Activated T-cell treated with anti-CD3 and anti-CD28 coated beads, Interleukin-2, amount 50 U/mL, for 4 hours (primary cell): ENCODE results near the gene COPZ1. TPM values are rescaled to one million over a fixed set of nuclear protein-coding genes. Genes with fewer than 3 reads are reported as not detected.

Experiments used
- ATAC-seq, 2 donors: fragments of 200-7000 bp; cut with Tn5 transposase; one replicate each; pipeline ENCODE4 v1.10.0; 2021
- DNase-seq: peaks from one replicate; pipeline ENCODE4 v3.0.0-alpha.2; 2020
- H3K27me3 Mint-ChIP-seq: one replicate; pipeline ENCODE4 v1.8.0; 2021; ENCODE audit warnings: low read depth, mixed read lengths
- H3K36me3 Mint-ChIP-seq: one replicate; pipeline ENCODE4 v1.8.0; 2022; ENCODE audit warnings: mixed read lengths; ENCODE audit not compliant: insufficient read depth
- H3K4me1 Mint-ChIP-seq: one replicate; pipeline ENCODE4 v1.8.0; 2021; ENCODE audit warnings: low read depth, mixed read lengths
- H3K4me3 Mint-ChIP-seq: one replicate; pipeline ENCODE4 v1.8.0; 2021; ENCODE audit warnings: mild to moderate bottlenecking, moderate library complexity, mixed read lengths
- H3K9me3 Mint-ChIP-seq: one replicate; pipeline ENCODE4 v1.8.0; 2021; ENCODE audit warnings: mixed read lengths
- total RNA-seq, 3 donors: library from RNA; stranded (reverse); gene quantifications; one replicate each; pipeline ENCODE4 v1.2.1, GENCODE V29; 2021

Gene COPZ1
- total RNA-seq, 3 donors from 2014 or later, result 97.5 to 113 (median 109) TPM

DNA sequence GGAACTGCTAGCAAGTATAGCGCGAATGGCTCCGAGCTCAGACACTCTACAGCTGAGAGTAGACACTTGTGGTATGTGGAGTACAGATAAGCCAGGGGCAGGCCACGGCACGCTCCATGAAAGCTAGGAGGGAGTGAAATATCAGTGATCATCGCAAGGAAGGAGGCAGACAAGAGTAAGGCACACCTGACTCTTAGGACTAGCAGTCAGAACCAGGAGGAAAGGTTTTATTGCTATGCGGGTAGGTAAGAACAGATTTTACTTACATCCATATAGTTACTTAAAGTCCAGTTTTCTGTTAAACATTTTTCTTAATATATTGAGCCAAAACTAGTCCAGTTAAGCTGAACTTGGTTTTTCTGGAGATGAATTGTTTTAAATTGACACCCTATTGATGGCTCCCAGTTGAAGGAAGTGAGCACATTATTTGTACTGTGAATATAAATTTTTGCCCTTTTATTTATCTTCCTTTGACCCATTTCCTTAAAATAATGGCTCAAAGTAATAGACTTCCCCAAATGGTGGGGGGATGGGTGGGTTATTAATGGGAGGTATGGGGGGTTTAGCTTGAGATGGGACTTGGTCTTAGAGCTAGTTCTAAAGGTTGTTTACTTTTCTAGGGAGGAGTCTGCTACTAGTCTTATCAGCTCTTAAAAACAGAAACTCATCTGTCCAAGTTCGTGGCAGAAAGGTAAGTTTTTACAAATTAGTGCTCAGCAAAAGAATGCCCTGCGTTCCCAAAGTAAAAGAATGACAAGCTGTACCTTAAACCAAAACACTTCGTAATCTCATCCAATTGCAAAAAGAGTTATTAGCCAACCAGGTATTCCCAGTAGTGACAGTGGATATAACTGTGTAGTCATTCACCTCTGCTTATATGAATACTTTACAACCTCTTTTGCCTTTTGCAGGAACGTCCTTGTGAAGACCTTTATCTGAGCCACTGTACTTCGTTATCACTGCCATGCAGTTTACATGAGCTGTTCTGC lies 38.6 kb upstream of the COPZ1 start:
- Mint-ChIP-seq H3K9me3 (no peaks in the 10 kb centered on the region), H3K4me1 (peaks cover 43% of the 10 kb centered on the region), H3K4me3 (no peak overlapping the region), H3K36me3 (peaks cover 10% of the 10 kb centered on the region), H3K27me3 (no peaks in the 10 kb centered on the region)
- DNase-seq (no peak), ATAC-seq (no peak)

DNA sequence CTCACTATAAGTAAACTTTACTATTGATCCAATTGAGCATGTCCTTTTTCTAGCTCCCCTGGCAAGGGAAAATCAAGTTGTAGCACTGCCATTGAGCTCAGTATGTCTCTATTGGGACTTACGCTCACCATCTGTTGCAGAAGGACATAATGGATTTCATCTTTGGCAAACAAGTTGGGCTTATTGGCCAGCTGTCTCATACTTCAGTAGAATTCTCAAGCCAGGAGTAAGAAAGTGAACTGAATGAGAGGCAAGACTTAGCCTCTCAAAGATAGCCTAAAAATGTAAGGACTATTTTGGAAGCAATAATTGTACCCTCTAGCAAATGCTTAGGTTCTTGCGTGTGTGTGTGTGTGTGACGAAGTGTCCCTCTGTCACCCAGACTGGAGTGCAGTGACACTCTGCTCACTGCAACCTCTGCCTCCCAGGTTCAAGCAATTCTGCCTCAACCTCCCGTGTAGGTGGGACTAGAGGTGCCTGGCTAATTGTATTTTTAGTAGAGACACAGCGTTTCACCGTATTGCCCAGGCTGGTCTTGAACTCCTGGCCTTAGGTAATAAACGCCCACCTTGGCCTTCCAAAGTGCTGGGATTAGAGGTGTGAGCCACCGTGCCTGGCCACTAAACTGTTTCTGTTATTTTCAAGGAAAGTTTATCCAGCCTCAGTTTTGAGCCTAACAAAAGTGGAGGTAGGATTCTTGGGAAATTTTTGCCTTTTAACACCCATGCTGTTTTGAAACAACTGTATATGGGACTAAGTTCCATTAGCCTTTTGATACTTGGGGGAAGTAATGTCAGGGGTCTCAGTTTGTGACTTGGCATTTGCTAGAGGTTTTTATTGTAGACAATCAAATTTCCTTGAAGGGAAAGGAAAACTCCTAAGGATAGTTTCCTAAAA lies 37.4 kb upstream of the COPZ1 start:
- H3K4me1 Mint-ChIP-seq, result peaks cover 43% of the 10 kb centered on the region
- no peak for DNase-seq
- ATAC-seq, result peak; percentile 19 to 28
- peaks cover 10% of the 10 kb centered on the region for H3K36me3 Mint-ChIP-seq
- no peaks in the 10 kb centered on the region for H3K27me3 Mint-ChIP-seq
- no peaks in the 10 kb centered on the region for H3K9me3 Mint-ChIP-seq
- H3K4me3 Mint-ChIP-seq, result peak overlapping the region; percentile 37

DNA sequence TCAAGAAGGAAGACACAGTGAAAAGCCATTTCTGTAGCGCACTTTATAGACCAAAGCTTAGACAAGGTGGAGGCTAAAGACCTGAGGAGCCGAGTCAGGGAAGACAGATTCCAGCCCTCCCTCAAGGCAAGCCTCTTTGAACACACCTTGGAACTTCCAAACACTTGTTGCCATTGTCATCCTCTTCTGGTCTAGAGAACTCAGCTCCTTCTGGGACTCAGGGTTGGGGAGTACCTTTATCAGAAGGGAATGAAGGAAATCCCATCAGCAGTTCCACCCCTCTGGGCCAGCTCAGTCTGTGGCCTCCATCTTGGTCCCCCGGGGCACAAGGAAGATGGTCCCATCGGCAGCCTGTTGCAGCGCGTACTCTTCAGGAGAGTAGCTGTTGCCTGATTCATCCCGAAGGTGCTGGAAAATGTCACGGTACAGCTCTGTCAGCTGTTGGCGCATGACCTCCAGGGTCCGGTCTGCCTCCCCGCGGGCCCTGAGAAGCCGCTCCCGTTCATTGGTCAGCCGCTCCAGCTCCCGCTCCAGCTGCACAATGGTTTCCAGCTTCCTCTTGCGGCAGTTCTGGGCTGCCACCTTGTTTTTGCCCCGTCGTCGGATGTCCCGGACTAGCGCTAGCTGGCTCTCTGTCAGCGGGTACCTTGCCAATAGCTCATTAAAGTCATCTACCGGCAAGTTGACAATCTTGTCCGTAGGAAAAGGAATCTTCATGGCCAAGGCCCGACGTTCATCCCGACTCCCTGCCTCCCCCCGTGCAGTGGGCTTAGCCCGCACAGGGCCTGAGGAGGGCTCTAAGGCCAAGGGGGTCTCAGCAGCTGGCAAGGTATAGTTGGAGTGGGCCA lies 32.6 kb upstream of the COPZ1 start:
- Mint-ChIP-seq H3K4me1 (peaks cover 4% of the 10 kb centered on the region), H3K9me3 (no peaks in the 10 kb centered on the region), H3K36me3 (peaks cover 6% of the 10 kb centered on the region), H3K27me3 (no peaks in the 10 kb centered on the region), H3K4me3 (no peak overlapping the region)
- DNase-seq (no peak), ATAC-seq (no peak)

DNA sequence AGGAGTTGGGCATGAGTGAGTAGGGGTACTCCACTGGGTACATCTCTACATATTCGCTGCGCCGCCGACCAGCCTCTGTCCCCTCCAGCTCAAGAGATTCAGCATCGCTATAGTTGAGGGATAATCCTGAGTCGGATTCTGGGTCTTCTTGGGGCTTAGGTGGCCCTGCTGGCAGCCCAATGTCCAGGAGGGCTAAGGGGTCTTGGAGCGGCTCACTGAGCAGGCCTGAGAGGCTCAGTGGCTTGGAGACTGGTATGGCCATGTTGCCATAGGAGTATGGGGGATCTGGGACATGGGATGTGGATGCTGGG lies 32.0 kb upstream of the COPZ1 start:
- ATAC-seq (no peak), DNase-seq (no peak)
- Mint-ChIP-seq H3K9me3 (no peaks in the 10 kb centered on the region), H3K4me1 (peaks cover 3% of the 10 kb centered on the region), H3K36me3 (peaks cover 3% of the 10 kb centered on the region), H3K4me3 (no peak overlapping the region), H3K27me3 (peaks cover 3% of the 10 kb centered on the region)

DNA sequence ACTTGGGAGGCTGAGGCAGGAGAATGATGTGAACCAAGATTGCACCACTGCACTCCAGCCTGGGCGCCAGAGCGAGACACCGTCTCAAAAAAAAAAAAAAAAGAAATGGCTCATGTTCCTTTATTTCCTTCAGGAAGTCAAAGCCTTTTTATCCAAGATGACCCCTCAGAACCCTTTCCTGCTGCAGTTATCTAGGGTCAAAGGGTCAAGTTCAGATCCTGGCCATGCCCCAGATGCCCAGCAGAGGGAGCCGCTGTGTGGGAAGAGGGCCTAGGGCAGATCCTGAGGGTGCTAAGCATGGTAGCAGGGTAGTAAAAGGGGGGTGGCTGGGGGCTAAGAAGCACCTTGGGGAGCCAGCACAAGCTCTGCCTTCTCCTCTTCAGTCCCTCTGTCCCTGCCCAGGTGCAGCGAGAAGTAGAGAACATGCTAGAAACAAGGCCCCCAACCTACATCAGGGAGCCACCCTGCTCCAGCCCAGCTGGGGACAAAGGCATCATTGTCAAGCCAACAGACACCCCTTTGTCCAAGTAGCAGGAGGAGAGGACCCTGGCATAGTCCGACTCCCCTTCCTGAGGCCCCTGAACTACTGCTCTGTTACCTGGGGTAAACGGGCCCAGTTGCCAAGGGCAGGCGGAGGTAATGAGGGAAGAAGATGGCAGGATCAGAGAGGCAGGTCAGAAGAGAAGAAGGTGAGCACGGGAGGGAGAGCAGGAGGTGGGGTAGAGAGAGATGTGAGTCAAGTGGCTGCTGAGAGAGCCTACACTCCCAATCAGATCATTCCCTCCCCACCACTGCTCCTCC lies 30.6 kb upstream of the COPZ1 start:
- H3K9me3 Mint-ChIP-seq, result no peaks in the 10 kb centered on the region
- no peaks in the 10 kb centered on the region for H3K36me3 Mint-ChIP-seq
- peaks cover 11% of the 10 kb centered on the region for H3K27me3 Mint-ChIP-seq
- DNase-seq, result peak; percentile 51
- peak; percentile 49 to 55 for ATAC-seq
- no peak overlapping the region for H3K4me3 Mint-ChIP-seq
- H3K4me1 Mint-ChIP-seq, result peaks cover 5% of the 10 kb centered on the region

DNA sequence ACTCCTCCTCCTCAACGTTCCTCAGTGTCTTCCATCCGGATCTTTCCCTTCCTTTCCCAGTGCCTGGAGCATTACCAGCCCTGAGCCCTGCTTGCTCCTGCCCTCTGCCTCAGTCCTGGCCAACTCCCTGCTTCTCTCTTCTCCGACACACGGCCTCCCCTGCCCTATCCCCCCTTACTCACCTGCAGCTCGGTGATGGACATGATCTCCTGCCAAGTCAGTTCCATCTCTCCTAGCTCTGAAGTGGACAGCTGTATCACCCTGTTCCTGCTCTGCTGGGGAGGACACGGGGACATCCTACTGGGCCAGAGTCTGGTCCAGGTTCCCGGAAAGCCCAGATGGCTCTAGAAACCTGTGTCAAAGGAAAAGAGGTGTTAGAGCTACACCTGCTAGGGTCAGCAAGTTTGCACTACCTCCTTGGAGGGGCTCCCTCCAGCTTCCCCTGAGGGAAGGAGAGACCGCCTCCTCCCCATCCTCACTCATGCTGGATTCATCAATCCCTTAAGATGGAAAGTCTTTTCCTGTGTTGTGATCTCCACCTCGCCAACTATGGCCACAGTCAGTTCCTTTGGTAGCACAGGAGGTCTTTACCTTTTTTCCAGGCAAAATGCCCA lies 29.9 kb upstream of the COPZ1 start:
- Mint-ChIP-seq H3K4me1 (peaks cover 5% of the 10 kb centered on the region), H3K27me3 (peaks cover 18% of the 10 kb centered on the region), H3K4me3 (no peak overlapping the region), H3K36me3 (no peaks in the 10 kb centered on the region), H3K9me3 (no peaks in the 10 kb centered on the region)
- DNase-seq (no peak), ATAC-seq (no peak)

DNA sequence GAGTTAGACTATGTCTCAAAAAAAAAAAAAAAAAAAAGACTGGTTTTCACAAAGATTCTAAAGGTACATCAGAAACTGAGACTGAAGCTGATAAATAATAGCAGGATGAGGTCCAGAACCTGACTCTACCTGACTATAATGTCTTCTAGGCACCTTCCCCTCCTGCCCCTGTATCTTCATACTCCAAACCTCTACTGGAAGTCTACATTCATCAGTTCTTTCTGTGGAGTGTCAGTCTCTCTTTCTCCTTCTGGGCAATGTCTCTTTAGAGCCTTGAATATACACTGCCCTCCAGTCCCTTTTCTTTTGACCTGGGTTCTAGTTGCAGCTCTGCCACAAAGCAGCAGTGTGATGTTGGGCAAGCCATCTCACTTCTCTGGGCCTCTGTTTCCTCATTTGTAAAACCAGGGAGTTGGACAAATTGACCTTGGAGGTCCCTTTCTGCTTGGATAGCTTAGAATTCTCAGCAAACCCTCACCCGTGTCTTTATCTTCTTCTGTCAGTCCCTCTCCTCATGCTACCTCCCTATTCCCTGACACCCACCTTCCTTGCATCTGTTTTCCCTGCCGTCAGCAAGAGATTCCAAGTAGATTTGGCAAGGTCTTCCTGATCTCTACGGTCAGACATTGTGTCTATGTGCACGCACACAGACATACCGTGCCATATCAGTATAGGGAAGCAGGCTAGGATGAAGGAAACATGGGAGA lies 28.4 kb upstream of the COPZ1 start:
- Mint-ChIP-seq H3K9me3 (no peaks in the 10 kb centered on the region), H3K4me1 (peaks cover 10% of the 10 kb centered on the region), H3K36me3 (no peaks in the 10 kb centered on the region), H3K27me3 (peaks cover 32% of the 10 kb centered on the region), H3K4me3 (no peak overlapping the region)
- no peak for DNase-seq
- ATAC-seq, result no peak

DNA sequence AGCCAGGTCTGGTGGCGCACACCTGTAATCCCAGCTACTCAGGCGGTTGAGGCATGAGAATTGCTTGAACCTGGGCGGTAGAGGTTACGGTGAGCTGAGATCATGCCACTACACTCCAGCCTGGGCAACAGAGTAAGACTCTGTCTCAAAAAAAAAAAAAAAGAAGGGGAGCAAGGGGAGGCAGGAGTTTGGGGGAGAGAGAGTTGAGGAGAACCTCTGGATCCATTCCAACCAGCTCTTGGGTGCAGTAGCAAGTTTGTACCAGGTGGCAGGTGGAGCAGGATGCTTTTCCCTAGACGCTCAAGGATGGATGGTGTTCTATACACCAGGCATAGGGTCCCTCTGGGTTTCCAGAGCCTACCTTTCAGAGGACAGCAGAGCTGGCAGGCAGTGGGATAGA lies 26.0 kb upstream of the COPZ1 start:
- H3K27me3 Mint-ChIP-seq, result peaks cover 52% of the 10 kb centered on the region
- ATAC-seq (no peak), DNase-seq (no peak)
- no peaks in the 10 kb centered on the region for H3K36me3 Mint-ChIP-seq
- peaks cover 14% of the 10 kb centered on the region for H3K4me1 Mint-ChIP-seq
- H3K4me3 Mint-ChIP-seq, result no peak overlapping the region
- no peaks in the 10 kb centered on the region for H3K9me3 Mint-ChIP-seq

DNA sequence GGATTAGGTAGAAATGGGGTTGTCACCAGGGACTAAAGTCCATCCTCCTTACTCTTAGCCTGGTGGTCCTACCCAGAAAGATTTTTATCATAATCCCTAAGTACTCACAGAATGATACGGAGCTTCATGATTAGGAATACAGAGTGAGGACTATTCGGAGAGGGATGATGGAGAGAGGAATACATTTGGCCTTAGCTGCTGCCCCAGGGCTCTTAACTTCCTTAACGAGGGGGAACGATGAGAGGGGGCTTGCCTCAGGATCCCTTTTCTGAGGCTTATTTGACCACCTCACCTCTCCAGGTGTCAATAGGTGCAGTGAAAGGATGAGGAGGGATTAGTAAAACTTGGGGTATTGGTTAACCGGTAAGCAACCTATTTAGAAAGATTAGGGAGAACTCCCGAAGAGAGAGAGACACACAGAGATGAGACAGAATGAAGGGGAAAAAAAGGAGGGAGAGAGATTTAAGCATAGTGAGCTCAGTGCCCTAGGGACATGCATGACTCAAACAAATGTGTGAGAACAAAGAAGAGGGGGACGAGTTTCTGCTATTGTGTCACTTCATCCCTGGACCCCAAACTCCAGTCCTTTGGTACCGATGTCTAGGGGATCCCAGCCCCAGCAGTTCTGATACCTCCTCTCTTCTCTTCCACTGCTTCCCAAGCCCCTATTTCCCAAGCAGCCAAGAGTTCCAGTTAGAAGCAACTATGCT lies 25.3 kb upstream of the COPZ1 start:
- H3K27me3 Mint-ChIP-seq, result peaks cover 55% of the 10 kb centered on the region
- H3K36me3 Mint-ChIP-seq, result no peaks in the 10 kb centered on the region
- H3K9me3 Mint-ChIP-seq, result no peaks in the 10 kb centered on the region
- peaks cover 19% of the 10 kb centered on the region for H3K4me1 Mint-ChIP-seq
- DNase-seq (no peak), ATAC-seq (no peak)
- no peak overlapping the region for H3K4me3 Mint-ChIP-seq

DNA sequence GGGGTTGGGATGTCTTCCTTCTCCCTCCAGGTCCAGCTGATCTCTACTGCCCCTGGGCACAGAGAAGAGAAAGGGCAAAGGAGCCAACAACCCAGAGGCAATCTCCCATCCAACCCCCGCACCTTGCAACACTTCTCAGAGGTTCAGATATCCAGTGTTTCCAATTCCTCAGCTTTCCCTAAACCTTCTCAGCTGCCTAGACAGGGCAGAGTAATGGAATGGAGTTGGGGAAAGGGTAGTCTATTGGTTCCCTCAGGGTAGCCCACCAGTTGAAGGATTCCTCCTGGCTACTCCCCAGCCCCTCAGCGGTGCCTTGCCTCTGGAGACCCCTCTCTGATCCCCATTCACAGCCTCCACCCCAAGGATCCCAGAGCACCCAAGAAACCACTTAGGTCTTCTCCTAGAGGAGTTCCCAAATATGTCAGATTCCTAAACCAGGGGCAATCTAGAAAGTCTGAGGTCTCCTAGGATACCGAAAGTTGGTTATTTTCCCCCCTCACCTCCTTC lies 24.7 kb upstream of the COPZ1 start:
- Mint-ChIP-seq H3K27me3 (peaks cover 58% of the 10 kb centered on the region), H3K4me3 (no peak overlapping the region)
- no peak for ATAC-seq

DNA sequence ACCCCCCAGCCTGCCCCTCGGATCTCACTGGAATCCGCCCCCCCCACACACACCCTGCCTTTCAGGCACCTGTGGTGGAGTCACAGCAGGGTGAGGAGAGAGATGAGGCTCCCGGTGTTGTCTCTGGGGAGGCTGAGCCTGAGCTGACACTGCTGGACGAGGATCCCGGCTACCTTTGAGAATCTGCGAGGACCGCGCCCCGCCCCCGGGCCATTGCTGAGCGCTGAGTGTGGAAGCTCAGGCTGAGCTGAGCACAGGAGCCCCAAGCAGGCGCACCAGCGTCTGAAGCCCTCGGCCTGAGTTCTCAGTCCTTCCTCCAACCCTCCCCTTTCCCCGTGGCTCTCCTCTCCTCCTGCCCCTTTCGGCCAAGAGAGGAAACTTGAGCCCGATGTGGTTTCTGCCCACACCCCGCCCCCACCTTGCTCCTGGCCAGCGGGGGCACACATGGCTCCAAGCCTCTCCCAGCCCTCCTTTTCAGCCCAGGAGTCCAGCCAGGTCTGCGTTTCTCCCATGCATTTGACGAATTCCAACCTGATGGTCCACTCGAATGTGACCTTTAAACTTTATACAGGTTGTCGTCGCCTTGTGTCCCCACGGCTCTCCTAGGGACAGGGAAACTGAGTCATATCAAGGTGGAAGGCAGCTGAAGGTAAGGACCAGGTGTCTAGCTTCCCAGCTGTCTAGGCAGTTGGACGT lies 24.1 kb upstream of the COPZ1 start, which contains the start of gene NFE2:
Gene NFE2, minus strand, starts transcription at position 284 of the 696 bp plus-strand sequence. CDS start 5,767 bp downstream, outside the sequence.
- no peak for DNase-seq

More for the DNA sequence above, 24.7 kb upstream of the COPZ1 start:
- peaks cover 19% of the 10 kb centered on the region for H3K4me1 Mint-ChIP-seq
- H3K9me3 Mint-ChIP-seq, result no peaks in the 10 kb centered on the region
- no peak for DNase-seq
- H3K36me3 Mint-ChIP-seq, result no peaks in the 10 kb centered on the region

More for the DNA sequence above, 24.1 kb upstream of the COPZ1 start, which contains the start of gene NFE2:
- peak; percentile 67 to 73 for ATAC-seq
- Mint-ChIP-seq H3K4me1 (peaks cover 19% of the 10 kb centered on the region), H3K36me3 (no peaks in the 10 kb centered on the region), H3K9me3 (no peaks in the 10 kb centered on the region), H3K4me3 (peak within 1 kb of the TSS; percentile 26), H3K27me3 (peaks cover 58% of the 10 kb centered on the region)
